ENCODE data around the gene LMF1.
"Not testable (repeated sequence)": the region's sequence is repeated elsewhere in the genome, so short reads cannot be mapped to it uniquely, and the experiment has no call there.

LMF1 gene

GRCh38 chr16:968620-969019 is 2.2 kb downstream of the LMF1 start:
- DNase-seq, result no peak

GRCh38 chr16:967546-968295 is 3.1 kb downstream of the LMF1 start:
- no peak for DNase-seq

DNA sequence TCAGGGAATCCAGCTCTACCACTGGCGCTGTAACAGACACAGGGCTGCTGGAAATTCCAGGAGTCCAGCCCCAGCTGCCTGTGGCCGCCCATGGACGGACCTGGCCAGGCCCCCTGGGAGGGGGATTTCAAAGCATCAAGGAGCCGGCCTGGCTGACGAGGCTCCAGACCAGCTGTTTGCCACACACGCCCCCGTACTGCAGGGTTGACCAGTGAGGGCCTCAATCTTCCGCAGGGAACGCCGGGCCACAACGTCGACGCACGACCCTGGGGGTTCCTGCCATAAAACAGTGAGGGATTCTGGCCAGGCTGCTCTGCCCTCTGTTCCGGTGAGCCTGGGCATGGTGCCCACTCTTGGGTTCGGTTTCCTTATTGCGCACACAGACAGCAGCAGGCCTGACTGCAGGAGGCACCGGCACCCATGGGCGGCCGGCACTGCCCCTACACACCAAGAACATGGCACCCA is 3.7 kb downstream of the LMF1 start:
- DNase-seq, result no peak

- DNase-seq, result no peak
Observed at GRCh38 chr16:966505-966904, 4.3 kb downstream of the LMF1 start.

DNA sequence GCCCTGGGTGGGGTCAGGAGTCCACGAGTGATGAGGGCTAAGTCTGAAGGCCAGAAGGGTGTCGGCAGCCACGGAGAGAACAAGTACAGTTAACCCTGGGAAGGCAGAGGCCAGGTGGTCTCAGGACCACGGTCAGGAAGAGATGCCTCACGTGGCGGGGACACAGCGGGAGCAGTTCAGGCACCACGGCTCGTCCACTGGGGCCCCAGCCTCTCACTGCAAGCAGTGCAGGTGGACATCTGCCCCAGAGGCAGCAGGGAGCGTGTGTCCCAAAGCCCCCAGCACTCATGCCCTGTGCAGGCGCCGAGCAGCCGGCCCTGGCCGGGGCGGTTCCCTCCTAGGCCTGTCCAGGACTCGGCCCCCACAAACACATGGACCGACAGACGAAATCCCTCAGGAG is 4.7 kb downstream of the LMF1 start:
- no peak for DNase-seq

DNA sequence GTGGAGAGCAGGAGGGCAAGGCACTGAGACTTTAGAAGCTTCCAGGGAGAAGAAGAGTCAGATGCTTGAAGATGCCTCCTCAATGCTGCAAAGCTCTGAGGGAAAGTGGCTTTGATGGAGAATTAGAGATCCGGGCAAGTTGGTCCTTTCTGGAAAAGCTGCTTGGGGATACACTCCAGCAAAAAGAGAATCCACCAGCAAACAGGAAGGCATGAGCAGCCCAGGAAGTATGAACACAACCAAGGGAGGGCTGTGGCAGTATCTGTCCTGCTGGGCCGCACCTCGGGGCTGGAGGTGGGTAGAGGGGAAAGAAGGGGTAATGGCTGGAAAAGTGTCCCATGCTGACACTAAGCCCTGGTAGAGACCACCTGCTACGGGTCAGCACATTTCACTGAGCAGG is 5.3 kb downstream of the LMF1 start:
- DNase-seq, result no peak

GRCh38 chr16:965036-965395 is 5.8 kb downstream of the LMF1 start:
- DNase-seq, result no peak

GRCh38 chr16:964356-965035 is 6.3 kb downstream of the LMF1 start:
- DNase-seq, result no peak

- DNase-seq, result no peak
Observed at GRCh38 chr16:963913-964312, 6.9 kb downstream of the LMF1 start.

- DNase-seq, result no peak
Observed at GRCh38 chr16:962901-963814, 7.6 kb downstream of the LMF1 start.

DNA sequence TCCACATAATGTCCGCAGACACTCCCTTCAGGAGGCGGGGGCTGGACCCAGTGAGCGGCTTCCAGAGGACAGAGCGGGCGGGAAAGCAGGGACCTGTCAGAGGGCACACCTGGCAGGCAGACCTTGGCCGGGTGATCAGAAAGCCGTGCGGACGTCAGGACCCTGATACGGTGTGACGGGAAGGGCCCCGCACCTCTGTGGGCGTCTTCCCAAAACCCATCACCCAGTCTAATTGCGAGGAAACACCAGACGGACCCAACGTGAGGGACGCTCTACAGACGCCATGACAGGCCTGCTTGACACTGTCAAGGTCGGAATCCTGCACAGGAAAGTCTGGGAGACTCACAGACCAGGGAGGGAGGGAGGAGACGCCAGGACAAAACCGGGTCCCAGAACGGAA is 8.4 kb downstream of the LMF1 start:
- no peak for DNase-seq

- DNase-seq, result no peak
Observed at GRCh38 chr16:959232-960040, 11.3 kb downstream of the LMF1 start.

DNA sequence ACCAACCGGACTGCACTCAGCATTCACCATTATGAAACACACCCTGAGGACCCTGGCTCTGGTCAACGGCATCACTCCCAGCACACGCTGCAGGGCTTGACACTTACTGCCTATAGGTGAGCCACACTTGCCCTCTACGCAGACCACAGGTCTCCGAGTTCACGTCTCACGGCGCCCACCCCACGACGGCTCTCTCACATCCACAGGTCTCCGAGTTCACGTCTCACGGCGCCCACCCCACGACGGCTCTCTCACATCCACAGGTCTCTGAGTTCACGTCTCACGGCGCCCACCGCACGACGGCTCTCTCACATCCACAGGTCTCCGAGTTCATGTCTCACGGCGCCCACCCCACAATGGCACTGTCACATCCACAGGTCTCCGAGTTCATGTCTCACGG is 15.0 kb downstream of the LMF1 start:
- not testable (repeated sequence) for DNase-seq

DNA sequence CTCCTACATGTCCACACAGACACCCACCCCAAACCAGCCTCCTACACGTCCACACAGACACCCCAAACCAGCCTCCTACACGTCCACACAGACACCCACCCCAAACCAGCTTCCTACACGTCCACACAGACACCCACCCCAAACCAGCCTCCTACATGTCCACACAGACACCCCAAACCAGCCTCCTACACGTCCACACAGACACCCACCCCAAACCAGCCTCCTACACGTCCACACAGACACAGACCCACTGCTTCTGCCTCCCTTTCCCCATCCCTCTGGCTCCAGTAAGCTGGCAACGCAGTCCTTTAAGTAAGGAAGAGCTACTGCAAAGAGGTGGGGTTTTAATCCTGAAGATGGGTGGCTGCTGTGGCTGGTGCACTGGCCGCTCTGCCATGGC is 17.0 kb downstream of the LMF1 start:
- not testable (repeated sequence) for DNase-seq

DNA sequence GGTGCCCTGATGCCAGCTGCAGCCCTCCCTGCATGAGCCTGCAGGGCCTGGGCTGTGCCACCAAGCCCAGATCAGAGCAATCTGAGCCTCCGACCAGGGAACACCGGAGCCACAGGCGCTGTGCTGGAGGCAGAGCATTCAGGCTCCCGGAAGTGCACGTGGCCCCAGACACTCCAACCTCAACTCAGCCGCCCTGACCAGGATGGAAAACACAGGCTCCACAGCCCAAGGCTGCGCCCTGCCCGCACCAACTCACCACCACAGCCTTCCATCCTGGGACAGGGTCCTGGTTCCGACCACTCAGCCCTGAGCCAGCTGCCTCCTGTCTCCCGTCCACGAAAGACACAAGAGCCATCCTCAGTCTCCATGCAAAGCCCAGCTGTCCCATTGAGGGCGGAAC is 18.5 kb downstream of the LMF1 start:
- no peak for DNase-seq

DNA sequence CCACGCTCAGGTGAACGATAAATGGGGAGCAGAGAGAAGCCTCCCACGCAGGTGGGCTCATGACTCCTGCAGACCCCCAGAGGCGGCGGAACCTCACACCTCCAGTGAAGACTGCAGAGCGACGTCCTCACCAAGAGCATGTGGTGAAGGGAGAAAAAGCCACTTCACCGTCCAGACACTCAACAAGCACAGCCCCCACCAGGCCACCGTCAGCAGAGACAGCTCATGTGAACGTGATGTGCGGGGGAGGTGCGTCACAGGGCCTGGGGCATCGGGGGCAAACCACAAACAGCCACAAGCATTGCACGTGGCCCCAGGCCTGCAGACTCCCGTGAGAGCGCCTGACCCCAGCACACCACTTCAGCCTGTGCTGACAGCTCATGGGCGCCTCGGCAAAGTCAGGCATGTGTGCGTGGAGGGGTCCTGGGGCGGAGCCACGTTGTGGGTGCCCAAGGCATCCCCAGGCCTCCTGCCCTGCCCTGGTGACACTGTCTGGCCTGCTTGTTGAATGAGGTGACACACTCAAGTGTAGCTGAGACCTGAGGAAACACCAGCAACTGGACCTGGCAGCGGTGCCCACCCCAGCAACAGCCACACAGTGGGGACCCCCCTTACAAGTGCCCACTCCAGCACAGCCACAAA is 19.0 kb downstream of the LMF1 start:
- DNase-seq, result no peak

- DNase-seq, result not testable (repeated sequence)
Observed at GRCh38 chr16:950733-951573, 19.8 kb downstream of the LMF1 start.

GRCh38 chr16:948767-949166 is 22.0 kb downstream of the LMF1 start:
- DNase-seq, result not testable (repeated sequence)

GRCh38 chr16:947922-948303 is 22.9 kb downstream of the LMF1 start:
- DNase-seq, result not testable (repeated sequence)

- DNase-seq, result no peak
Observed at GRCh38 chr16:947255-947921, 23.4 kb downstream of the LMF1 start.

DNA sequence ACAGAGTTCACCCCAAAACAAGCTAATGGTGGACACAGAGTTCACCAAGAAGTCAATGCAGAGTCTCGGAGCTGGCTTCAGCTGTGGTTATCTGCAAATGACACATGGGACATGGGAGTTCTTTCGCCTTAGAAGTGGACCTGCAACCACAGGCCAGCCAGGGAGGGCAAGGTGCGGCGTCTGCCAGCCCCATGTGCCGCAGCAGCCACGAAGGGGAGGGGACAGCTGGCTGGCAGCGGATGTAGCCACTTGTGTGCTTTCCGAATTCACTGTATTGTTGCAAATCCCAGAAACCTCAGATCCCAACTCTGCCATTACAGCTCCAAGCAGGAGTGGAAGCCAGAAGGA is 24.8 kb downstream of the LMF1 start:
- no peak for DNase-seq
